H1 (cell line): Measurements from ENCODE around the gene CCDC63.

Experiments
- EP300 ChIP-seq, 2 experiments: IDR thresholded peaks; 1 replicate in 1 of 2; 2 replicates in 1 of 2; pipeline ENCODE4 v1.6.1; 2011 to 2012; ENCODE audit warnings: low read depth in 2 of 2, low read length in 2 of 2, mild to moderate bottlenecking in 2 of 2, borderline replicate concordance in 1 of 2, inconsistent platforms in 1 of 2, moderate library complexity in 1 of 2
- EZH2 ChIP-seq: fragments of 200-600 bp; sonication (generic); IDR thresholded peaks from 2 replicates; pipeline ENCODE4 v1.7.1; 2012; ENCODE audit warnings: low read depth, mild to moderate bottlenecking, moderate library complexity, low read length, inconsistent platforms; ENCODE audit not compliant: severe bottlenecking
- POLR2A ChIP-seq, 2 experiments: IDR thresholded peaks; 1 replicate in 1 of 2; 2 replicates in 1 of 2; pipeline ENCODE4 v1.6.1; 2011; ENCODE audit warnings: low read depth in 2 of 2, low read length in 2 of 2, mild to moderate bottlenecking in 2 of 2; ENCODE audit errors: control extremely low read depth in 1 of 2
- POU5F1 ChIP-seq: IDR thresholded peaks from 2 replicates; pipeline ENCODE4 v1.6.1; 2011; ENCODE audit warnings: low read depth, mild to moderate bottlenecking, low read length, moderate library complexity
- SRF ChIP-seq: IDR thresholded peaks from 2 replicates; pipeline ENCODE4 v1.6.1; 2011; ENCODE audit warnings: mild to moderate bottlenecking, low read depth, low read length, moderate library complexity
- TF ChIP-seq, protein P1 (sequence below), 3 experiments: IDR thresholded peaks; 1 replicate in 2 of 3; 2 replicates in 1 of 3; pipeline versions ENCODE4 v1.5.1 to v1.6.1; 2011; ENCODE audit warnings: low read length in 3 of 3, mild to moderate bottlenecking in 3 of 3, inconsistent platforms in 2 of 3, low read depth in 1 of 3, moderate library complexity in 1 of 3; ENCODE audit not compliant: insufficient read depth in 1 of 3; ENCODE audit errors: control extremely low read depth in 1 of 3

DNA sequence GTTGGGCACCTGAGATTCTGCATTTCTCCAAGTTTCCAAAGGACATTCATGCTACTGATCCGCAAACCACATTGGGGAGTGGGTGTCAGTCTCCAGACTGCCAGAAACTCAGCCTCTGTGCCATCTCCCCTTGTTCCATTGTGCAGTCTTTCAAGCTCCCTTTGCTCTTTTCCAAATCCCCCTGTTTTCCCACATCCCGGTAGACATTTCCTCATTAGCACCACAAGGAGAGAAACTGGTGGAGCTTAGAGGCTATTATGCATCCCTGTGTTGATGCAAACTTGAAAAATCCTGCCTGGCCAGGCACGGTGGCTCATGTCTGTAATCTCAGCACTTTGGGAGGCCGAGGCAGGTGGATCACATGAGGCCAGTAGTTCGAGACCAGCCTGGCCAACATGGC is 10.7 kb downstream of the CCDC63 start:
- no peak for TF ChIP-seq POLR2A (IDR thresholded peaks at IDR 0.05; ENCODE audit: control extremely low read depth in 1 of 2, low read depth in 2 of 2, low read length in 2 of 2)
- TF ChIP-seq, protein P1, sequence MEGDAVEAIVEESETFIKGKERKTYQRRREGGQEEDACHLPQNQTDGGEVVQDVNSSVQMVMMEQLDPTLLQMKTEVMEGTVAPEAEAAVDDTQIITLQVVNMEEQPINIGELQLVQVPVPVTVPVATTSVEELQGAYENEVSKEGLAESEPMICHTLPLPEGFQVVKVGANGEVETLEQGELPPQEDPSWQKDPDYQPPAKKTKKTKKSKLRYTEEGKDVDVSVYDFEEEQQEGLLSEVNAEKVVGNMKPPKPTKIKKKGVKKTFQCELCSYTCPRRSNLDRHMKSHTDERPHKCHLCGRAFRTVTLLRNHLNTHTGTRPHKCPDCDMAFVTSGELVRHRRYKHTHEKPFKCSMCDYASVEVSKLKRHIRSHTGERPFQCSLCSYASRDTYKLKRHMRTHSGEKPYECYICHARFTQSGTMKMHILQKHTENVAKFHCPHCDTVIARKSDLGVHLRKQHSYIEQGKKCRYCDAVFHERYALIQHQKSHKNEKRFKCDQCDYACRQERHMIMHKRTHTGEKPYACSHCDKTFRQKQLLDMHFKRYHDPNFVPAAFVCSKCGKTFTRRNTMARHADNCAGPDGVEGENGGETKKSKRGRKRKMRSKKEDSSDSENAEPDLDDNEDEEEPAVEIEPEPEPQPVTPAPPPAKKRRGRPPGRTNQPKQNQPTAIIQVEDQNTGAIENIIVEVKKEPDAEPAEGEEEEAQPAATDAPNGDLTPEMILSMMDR (IDR thresholded peaks at IDR 0.05; ENCODE audit: control extremely low read depth in 1 of 3, insufficient read depth in 1 of 3, low read depth in 1 of 3, low read length in 3 of 3): peak in 1 of 3 experiments; percentile 1; a peak in 1 of 4 replicates
- no peak for TF ChIP-seq POU5F1
- TF ChIP-seq SRF: no peak
- no peak for TF ChIP-seq EP300 (IDR thresholded peaks at IDR 0.05; ENCODE audit: borderline replicate concordance in 1 of 2, low read depth in 2 of 2, low read length in 2 of 2)
- TF ChIP-seq EZH2: no peak
